Mesodermal cell (in vitro differentiated cells): ENCODE data around the gene ANO7.

Source experiments
- H3K27ac ChIP-seq: 2 replicates; pipeline ENCODE4 v1.7.0; 2013; ENCODE audit warnings: mild to moderate bottlenecking, low read depth, low read length, moderate library complexity; ENCODE audit not compliant: severe bottlenecking
- H3K36me3 ChIP-seq: 2 replicates; pipeline ENCODE4 v1.7.1; 2013; ENCODE audit warnings: mild to moderate bottlenecking, low read length, moderate library complexity; ENCODE audit not compliant: control insufficient read depth, insufficient read depth
- H3K4me1 ChIP-seq: one replicate; pipeline ENCODE4 v1.7.1; 2013; ENCODE audit warnings: mild to moderate bottlenecking, low read length; ENCODE audit not compliant: insufficient read depth, control insufficient read depth, poor library complexity, severe bottlenecking
- H3K4me3 ChIP-seq: 2 replicates; pipeline ENCODE4 v1.7.0; 2013; ENCODE audit warnings: low read length, control low read depth, mild to moderate bottlenecking; ENCODE audit not compliant: insufficient read depth, poor library complexity, severe bottlenecking; ENCODE audit errors: extremely low read depth
- H3K9me3 ChIP-seq: 2 replicates; pipeline ENCODE4 v1.7.1; 2013; ENCODE audit warnings: mild to moderate bottlenecking, low read length, moderate library complexity; ENCODE audit not compliant: control insufficient read depth
- WGBS, 2 experiments: methylation state at CpG; one replicate each; pipeline ENCODE4 v1.1.5; 2013; ENCODE audit warnings: missing lambda C conversion rate in 2 of 2; ENCODE audit not compliant: insufficient coverage in 2 of 2; 5-methylcytosine and 5-hydroxymethylcytosine counted together

Gene ANO7

DNA sequence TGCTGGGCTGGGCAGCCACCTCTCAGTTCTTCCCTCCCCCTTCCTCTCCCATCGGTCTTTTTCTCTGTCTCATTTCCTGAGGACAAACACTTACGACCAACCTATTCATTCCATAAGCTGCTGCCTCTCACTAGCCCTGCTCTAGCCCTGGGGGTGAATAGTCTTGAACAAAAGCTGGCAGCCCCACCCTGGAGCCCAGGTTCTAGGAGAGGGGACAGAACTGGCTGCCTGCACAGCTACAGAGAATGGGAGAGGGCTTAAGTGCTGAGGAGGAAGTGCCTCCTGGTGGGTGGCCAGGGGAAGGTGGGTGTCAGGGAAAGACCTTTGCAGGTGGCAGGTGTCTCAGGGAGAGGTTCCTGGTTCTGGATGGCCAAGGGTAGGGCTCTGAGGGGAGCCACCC is 22.8 kb downstream of the ANO7 start:
- no peaks in the 10 kb centered on the region for H3K36me3 ChIP-seq
- no peak overlapping the region for H3K27ac ChIP-seq
- H3K9me3 ChIP-seq = no peaks in the 10 kb centered on the region
- H3K4me1 ChIP-seq = peaks cover 6% of the 10 kb centered on the region
- no peak overlapping the region for H3K4me3 ChIP-seq
- WGBS, 2 experiments = no CpG with 5 or more reads among the region's 2 CpGs

- H3K4me1 ChIP-seq = peaks cover 10% of the 10 kb centered on the region
- H3K9me3 ChIP-seq = no peaks in the 10 kb centered on the region
- no peak overlapping the region for H3K27ac ChIP-seq
- WGBS, 2 experiments = 88 to 93% methylated on average over 13 of the region's 13 CpGs
- H3K4me3 ChIP-seq = no peak overlapping the region
- H3K36me3 ChIP-seq = no peaks in the 10 kb centered on the region
These were observed 24.6 kb downstream of the ANO7 start for GRCh38 chr2:241213041-241213440.

- Histone ChIP-seq H3K9me3 (no peaks in the 10 kb centered on the region), H3K27ac (no peak overlapping the region), H3K4me3 (no peak overlapping the region), H3K4me1 (peaks cover 10% of the 10 kb centered on the region), H3K36me3 (no peaks in the 10 kb centered on the region)
- 88 to 92% methylated on average over 7 of the region's 7 CpGs for WGBS, 2 experiments
These were observed 25.1 kb downstream of the ANO7 start for GRCh38 chr2:241213567-241213966.

- Histone ChIP-seq H3K36me3 (no peaks in the 10 kb centered on the region), H3K9me3 (no peaks in the 10 kb centered on the region), H3K4me1 (peaks cover 11% of the 10 kb centered on the region), H3K4me3 (no peak overlapping the region), H3K27ac (no peak overlapping the region)
- 85 to 93% methylated on average over 9 to 10 of the region's 10 CpGs for WGBS, 2 experiments
These were observed 25.7 kb downstream of the ANO7 start for GRCh38 chr2:241214209-241214608.

DNA sequence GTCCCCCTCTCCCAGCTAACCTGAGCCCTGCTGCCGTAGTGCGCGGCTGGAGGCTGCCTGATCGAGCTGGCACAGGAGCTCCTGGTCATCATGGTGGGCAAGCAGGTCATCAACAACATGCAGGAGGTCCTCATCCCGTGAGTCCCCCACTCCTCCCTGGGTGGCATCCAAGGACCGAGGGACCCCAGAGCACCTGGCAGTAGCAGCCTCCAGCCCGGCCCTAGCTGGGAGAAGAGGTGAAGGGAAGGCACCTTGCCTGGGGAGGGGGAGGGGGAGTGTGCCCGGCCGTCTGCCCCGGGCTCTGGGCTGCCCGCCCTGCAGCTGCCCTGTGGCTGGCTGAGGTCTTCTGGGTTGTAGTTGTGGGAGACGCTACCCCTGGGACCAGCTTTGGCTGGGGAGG is 26.3 kb downstream of the ANO7 start:
- 93 to 100% methylated on average over 5 to 10 of the region's 12 CpGs for WGBS, 2 experiments
- no peak overlapping the region for H3K27ac ChIP-seq
- peaks cover 16% of the 10 kb centered on the region for H3K4me1 ChIP-seq
- no peak overlapping the region for H3K4me3 ChIP-seq
- H3K9me3 ChIP-seq = peaks cover 3% of the 10 kb centered on the region
- no peaks in the 10 kb centered on the region for H3K36me3 ChIP-seq

DNA sequence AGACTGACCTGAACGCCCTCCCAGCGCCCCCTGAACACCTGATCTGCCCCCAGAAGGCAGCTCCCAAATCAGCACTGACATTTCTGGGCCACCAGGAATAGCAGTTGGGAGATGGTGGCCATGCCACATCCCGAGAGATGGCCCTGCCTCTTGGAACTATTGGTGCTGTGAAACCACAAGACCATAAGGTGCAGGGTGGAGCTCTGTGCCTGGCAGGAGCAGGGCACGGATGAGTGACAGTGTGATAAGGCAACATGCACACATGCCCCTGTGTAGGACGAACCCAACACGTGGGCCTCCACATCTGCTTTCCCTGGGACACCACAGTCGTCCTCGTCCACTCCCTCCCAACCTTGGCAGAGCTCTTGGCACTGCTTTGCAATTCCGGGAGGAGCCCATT is 26.9 kb downstream of the ANO7 start:
- no peak overlapping the region for H3K27ac ChIP-seq
- H3K4me1 ChIP-seq = peaks cover 16% of the 10 kb centered on the region
- no peaks in the 10 kb centered on the region for H3K36me3 ChIP-seq
- no peak overlapping the region for H3K4me3 ChIP-seq
- H3K9me3 ChIP-seq = peaks cover 8% of the 10 kb centered on the region
- WGBS, 2 experiments = 92 to 96% methylated on average over 9 of the region's 9 CpGs

DNA sequence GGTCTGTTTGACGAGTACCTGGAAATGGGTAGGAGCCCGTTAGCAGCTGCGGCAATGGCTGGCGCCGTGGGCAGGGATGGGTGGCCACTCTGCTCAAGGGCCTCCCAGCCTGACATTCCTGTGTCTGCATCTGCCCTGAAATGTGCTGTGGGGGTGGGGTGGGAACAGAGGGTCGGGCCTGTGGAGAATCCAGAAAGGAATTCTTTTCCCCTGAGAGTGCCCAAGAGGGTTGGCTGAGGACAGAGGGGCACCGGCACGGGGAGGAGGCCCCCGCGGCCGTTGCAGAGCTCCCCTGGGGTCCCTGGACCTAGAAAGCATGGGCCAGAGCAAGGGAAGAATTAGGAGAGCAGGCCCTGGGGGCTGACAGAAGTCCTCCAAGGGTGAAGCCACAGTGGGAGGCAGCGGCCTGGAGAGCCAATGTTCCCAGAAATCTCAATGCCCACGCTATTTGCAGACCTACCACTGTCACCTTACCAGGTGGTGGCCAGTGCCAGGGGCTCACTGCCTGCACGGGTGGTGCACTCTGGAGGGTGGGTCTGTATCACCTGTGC is 27.8 kb downstream of the ANO7 start:
- 45 to 53% methylated on average over 12 to 14 of the region's 14 CpGs for WGBS, 2 experiments
- H3K27ac ChIP-seq = peak overlapping the region; percentile 66
- H3K4me3 ChIP-seq = no peak overlapping the region
- peaks cover 8% of the 10 kb centered on the region for H3K9me3 ChIP-seq
- no peaks in the 10 kb centered on the region for H3K36me3 ChIP-seq
- H3K4me1 ChIP-seq = peaks cover 16% of the 10 kb centered on the region

GRCh38 chr2:241217320-241218031 is 29.0 kb downstream of the ANO7 start:
- H3K27ac ChIP-seq = peak overlapping the region; percentile 91
- 4 to 5% methylated on average over 37 to 50 of the region's 77 CpGs for WGBS, 2 experiments
- no peaks in the 10 kb centered on the region for H3K36me3 ChIP-seq
- peaks cover 16% of the 10 kb centered on the region for H3K4me1 ChIP-seq
- H3K9me3 ChIP-seq = peaks cover 8% of the 10 kb centered on the region
- peak overlapping the region; percentile 29 for H3K4me3 ChIP-seq

DNA sequence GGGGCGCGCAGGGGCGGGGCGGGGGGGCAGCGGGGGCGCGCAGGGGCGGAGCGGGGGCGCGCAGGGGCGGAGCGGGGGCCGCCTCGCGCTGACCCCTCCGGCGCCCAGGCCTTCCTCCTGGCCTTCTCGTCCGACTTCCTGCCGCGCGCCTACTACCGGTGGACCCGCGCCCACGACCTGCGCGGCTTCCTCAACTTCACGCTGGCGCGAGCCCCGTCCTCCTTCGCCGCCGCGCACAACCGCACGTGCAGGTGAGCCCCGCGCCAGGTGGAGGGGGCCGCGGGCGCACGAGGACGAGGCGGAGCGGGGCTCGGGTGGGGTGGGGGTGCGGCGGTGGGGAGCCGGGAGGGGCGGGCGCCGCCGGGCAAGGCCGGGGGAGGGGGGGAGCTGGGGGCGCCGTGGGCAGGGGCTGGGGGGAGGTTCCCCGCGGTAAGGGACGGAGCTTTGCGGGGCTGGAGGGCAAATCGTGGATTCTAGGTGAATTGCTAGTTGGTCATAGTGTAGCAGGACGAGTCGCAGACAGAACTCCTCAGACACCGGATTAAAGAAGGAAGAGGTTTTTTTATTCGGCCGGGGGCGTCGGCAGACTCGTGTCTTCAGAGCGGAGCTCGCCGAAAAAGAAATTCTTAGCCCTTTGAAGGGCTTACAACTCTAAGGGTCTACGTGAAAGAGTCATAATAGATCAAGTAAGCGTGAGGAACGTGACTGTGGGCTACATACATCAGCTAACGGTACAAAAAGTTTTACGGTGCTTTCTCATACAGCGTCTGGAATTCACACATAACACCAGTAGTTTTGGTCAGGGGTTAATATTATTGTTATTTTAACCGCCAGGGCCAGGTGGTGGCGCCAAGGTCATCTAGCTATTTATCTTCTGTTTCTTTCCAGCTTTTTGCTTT is 29.9 kb downstream of the ANO7 start:
- Histone ChIP-seq H3K4me3 (peak overlapping the region; percentile 57), H3K4me1 (peaks cover 16% of the 10 kb centered on the region), H3K27ac (peak overlapping the region; percentile 62), H3K9me3 (peaks cover 8% of the 10 kb centered on the region), H3K36me3 (peaks cover 4% of the 10 kb centered on the region)
- 1% methylated on average over 36 to 52 of the region's 83 CpGs for WGBS, 2 experiments

- Histone ChIP-seq H3K4me1 (peaks cover 20% of the 10 kb centered on the region), H3K4me3 (peak overlapping the region; percentile 57), H3K9me3 (peaks cover 8% of the 10 kb centered on the region), H3K27ac (no peak overlapping the region), H3K36me3 (peaks cover 4% of the 10 kb centered on the region)
- WGBS, 2 experiments = 43 to 59% methylated on average over 2 to 3 of the region's 4 CpGs
These were observed 30.5 kb downstream of the ANO7 start for GRCh38 chr2:241219030-241219382.
